ENCODE data around the gene MAN2A1.

The MAN2A1 gene

DNA sequence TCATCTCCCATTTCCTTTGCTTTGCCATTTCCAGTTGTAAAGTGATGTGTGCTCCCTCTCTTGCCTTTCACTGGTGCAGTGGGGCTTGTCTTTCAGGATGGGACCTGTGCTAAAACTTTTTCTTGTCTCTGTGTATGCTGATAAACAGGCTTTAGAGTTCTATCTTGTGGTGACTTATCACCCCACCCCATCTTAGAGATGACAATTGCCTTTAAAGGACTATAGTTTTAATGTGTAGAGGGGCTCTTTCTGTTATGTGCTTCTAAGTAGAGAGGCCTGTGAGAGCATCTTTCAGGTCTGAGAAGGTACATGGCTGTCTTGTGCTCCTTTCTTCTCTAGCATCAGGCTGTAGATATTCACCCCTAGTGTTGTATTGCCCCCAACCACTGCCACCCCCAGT is 21.9 kb downstream of the MAN2A1 start:
- TF ChIP-seq CEBPB (IDR thresholded peaks at IDR 0.05): no peak
- TF ChIP-seq, protein P1, sequence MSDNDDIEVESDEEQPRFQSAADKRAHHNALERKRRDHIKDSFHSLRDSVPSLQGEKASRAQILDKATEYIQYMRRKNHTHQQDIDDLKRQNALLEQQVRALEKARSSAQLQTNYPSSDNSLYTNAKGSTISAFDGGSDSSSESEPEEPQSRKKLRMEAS (IDR thresholded peaks at IDR 0.05): no peak
- TF ChIP-seq, protein P2, sequence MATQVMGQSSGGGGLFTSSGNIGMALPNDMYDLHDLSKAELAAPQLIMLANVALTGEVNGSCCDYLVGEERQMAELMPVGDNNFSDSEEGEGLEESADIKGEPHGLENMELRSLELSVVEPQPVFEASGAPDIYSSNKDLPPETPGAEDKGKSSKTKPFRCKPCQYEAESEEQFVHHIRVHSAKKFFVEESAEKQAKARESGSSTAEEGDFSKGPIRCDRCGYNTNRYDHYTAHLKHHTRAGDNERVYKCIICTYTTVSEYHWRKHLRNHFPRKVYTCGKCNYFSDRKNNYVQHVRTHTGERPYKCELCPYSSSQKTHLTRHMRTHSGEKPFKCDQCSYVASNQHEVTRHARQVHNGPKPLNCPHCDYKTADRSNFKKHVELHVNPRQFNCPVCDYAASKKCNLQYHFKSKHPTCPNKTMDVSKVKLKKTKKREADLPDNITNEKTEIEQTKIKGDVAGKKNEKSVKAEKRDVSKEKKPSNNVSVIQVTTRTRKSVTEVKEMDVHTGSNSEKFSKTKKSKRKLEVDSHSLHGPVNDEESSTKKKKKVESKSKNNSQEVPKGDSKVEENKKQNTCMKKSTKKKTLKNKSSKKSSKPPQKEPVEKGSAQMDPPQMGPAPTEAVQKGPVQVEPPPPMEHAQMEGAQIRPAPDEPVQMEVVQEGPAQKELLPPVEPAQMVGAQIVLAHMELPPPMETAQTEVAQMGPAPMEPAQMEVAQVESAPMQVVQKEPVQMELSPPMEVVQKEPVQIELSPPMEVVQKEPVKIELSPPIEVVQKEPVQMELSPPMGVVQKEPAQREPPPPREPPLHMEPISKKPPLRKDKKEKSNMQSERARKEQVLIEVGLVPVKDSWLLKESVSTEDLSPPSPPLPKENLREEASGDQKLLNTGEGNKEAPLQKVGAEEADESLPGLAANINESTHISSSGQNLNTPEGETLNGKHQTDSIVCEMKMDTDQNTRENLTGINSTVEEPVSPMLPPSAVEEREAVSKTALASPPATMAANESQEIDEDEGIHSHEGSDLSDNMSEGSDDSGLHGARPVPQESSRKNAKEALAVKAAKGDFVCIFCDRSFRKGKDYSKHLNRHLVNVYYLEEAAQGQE (IDR thresholded peaks at IDR 0.05; ENCODE audit: low read depth): no peak
- no peak for TF ChIP-seq EGR1 (IDR thresholded peaks at IDR 0.05)
- no peak for TF ChIP-seq YY1 (IDR thresholded peaks at IDR 0.05; ENCODE audit: low read depth)
- TF ChIP-seq, protein P3, sequence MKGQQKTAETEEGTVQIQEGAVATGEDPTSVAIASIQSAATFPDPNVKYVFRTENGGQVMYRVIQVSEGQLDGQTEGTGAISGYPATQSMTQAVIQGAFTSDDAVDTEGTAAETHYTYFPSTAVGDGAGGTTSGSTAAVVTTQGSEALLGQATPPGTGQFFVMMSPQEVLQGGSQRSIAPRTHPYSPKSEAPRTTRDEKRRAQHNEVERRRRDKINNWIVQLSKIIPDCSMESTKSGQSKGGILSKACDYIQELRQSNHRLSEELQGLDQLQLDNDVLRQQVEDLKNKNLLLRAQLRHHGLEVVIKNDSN (IDR thresholded peaks at IDR 0.05): no peak
- TF ChIP-seq FOXM1 (IDR thresholded peaks at IDR 0.05; ENCODE audit: borderline replicate concordance, low read depth): no peak
- TF ChIP-seq TAF1 (IDR thresholded peaks at IDR 0.05; ENCODE audit: low read depth): no peak
- no peak for TF ChIP-seq CREB1 (IDR thresholded peaks at IDR 0.05; ENCODE audit: low read depth)
- TF ChIP-seq TCF12 (IDR thresholded peaks at IDR 0.05; ENCODE audit: low read depth): no peak
- TF ChIP-seq RAD21 (IDR thresholded peaks at IDR 0.05; ENCODE audit: low read depth): no peak
- TF ChIP-seq ZBTB7A (IDR thresholded peaks at IDR 0.05; ENCODE audit: low read depth): no peak
- TF ChIP-seq NFIC (IDR thresholded peaks at IDR 0.05): no peak
- TF ChIP-seq TEAD4 (IDR thresholded peaks at IDR 0.05): no peak

- TF ChIP-seq EGR1 (IDR thresholded peaks at IDR 0.05): no peak
Observed at GRCh38 chr5:109713453-109713852, 23.7 kb downstream of the MAN2A1 start.

- TF ChIP-seq RAD21 (IDR thresholded peaks at IDR 0.05; ENCODE audit: low read depth): no peak
Observed at GRCh38 chr5:109714592-109714991, 24.9 kb downstream of the MAN2A1 start.

- TF ChIP-seq ZBTB7A (IDR thresholded peaks at IDR 0.05; ENCODE audit: low read depth): no peak
- no peak for TF ChIP-seq NFIC (IDR thresholded peaks at IDR 0.05)
- TF ChIP-seq TEAD4 (IDR thresholded peaks at IDR 0.05): no peak
- TF ChIP-seq, protein P1 (IDR thresholded peaks at IDR 0.05): no peak
- no peak for TF ChIP-seq TCF12 (IDR thresholded peaks at IDR 0.05; ENCODE audit: low read depth)
- no peak for TF ChIP-seq TAF1 (IDR thresholded peaks at IDR 0.05; ENCODE audit: low read depth)
- TF ChIP-seq YY1 (IDR thresholded peaks at IDR 0.05; ENCODE audit: low read depth): no peak
Observed at GRCh38 chr5:109718216-109718615, 28.5 kb downstream of the MAN2A1 start.

- TF ChIP-seq NFIC (IDR thresholded peaks at IDR 0.05) (no peak), EP300 (IDR thresholded peaks at IDR 0.05; ENCODE audit: borderline replicate concordance) (no peak), TEAD4 (IDR thresholded peaks at IDR 0.05) (no peak), FOXM1 (IDR thresholded peaks at IDR 0.05; ENCODE audit: borderline replicate concordance, low read depth) (no peak), CREB1 (IDR thresholded peaks at IDR 0.05; ENCODE audit: low read depth) (no peak), YY1 (IDR thresholded peaks at IDR 0.05; ENCODE audit: low read depth) (no peak), CEBPB (IDR thresholded peaks at IDR 0.05) (no peak), EGR1 (IDR thresholded peaks at IDR 0.05) (no peak), RAD21 (IDR thresholded peaks at IDR 0.05; ENCODE audit: low read depth) (no peak), ZBTB7A (IDR thresholded peaks at IDR 0.05; ENCODE audit: low read depth) (no peak), TAF1 (IDR thresholded peaks at IDR 0.05; ENCODE audit: low read depth) (no peak), TCF12 (IDR thresholded peaks at IDR 0.05; ENCODE audit: low read depth) (no peak)
- TF ChIP-seq, protein P1 (IDR thresholded peaks at IDR 0.05): no peak
- TF ChIP-seq, protein P3 (IDR thresholded peaks at IDR 0.05): no peak
- TF ChIP-seq, protein P2 (IDR thresholded peaks at IDR 0.05; ENCODE audit: low read depth): no peak
Observed at GRCh38 chr5:109718632-109719031, 28.9 kb downstream of the MAN2A1 start.

DNA sequence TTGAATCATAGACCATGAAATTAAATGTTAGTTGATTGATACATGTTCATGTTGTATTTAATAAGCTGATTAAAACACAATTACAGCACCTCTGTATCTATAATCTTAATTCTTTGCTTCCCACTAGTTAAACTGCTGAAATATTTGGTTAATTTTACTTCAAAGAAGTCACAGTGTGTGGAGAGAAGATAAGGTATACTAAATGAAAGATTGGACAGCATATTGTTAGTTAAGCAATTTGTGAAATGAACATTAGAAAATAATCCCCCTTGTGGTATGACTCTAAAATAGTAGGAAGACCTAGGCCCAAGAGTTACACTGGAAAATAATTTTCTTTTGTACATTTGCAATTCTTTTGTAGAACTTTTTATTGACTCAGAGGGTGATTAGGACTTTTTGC is 30.3 kb downstream of the MAN2A1 start:
- TF ChIP-seq, protein P2 (IDR thresholded peaks at IDR 0.05; ENCODE audit: low read depth): no peak
- no peak for TF ChIP-seq CEBPB (IDR thresholded peaks at IDR 0.05)
- no peak for TF ChIP-seq CREB1 (IDR thresholded peaks at IDR 0.05; ENCODE audit: low read depth)
- no peak for TF ChIP-seq ZBTB7A (IDR thresholded peaks at IDR 0.05; ENCODE audit: low read depth)
- TF ChIP-seq FOXM1 (IDR thresholded peaks at IDR 0.05; ENCODE audit: borderline replicate concordance, low read depth): no peak
- no peak for TF ChIP-seq TCF12 (IDR thresholded peaks at IDR 0.05; ENCODE audit: low read depth)
- TF ChIP-seq, protein P3 (IDR thresholded peaks at IDR 0.05): no peak
- TF ChIP-seq TEAD4 (IDR thresholded peaks at IDR 0.05): no peak
- no peak for TF ChIP-seq NFIC (IDR thresholded peaks at IDR 0.05)
- TF ChIP-seq RAD21 (IDR thresholded peaks at IDR 0.05; ENCODE audit: low read depth): no peak
- no peak for TF ChIP-seq EGR1 (IDR thresholded peaks at IDR 0.05)
- no peak for TF ChIP-seq YY1 (IDR thresholded peaks at IDR 0.05; ENCODE audit: low read depth)
- TF ChIP-seq, protein P1 (IDR thresholded peaks at IDR 0.05): no peak
- no peak for TF ChIP-seq EP300 (IDR thresholded peaks at IDR 0.05; ENCODE audit: borderline replicate concordance)
- TF ChIP-seq TAF1 (IDR thresholded peaks at IDR 0.05; ENCODE audit: low read depth): no peak
